GM12801 (cell line): Measurements from ENCODE around the gene TSPAN5.

ENCODE experiments used
- CTCF ChIP-seq: IDR thresholded peaks from one replicate; pipeline ENCODE4 v1.5.1; 2011; ENCODE audit warnings: control low read depth; ENCODE audit not compliant: insufficient read length; ENCODE audit errors: extremely low read depth

Gene TSPAN5

GRCh38 chr4:98524230-98524629 is 134.2 kb downstream of the TSPAN5 start:
- no peak for TF ChIP-seq CTCF

GRCh38 chr4:98522636-98523395 is 135.6 kb downstream of the TSPAN5 start:
- no peak for TF ChIP-seq CTCF

GRCh38 chr4:98522062-98522461 is 136.3 kb downstream of the TSPAN5 start:
- no peak for TF ChIP-seq CTCF

- TF ChIP-seq CTCF = no peak
Measured at GRCh38 chr4:98521486-98521885, 136.9 kb downstream of the TSPAN5 start.

GRCh38 chr4:98519268-98519977 is 139.0 kb downstream of the TSPAN5 start:
- no peak for TF ChIP-seq CTCF

- no peak for TF ChIP-seq CTCF
Measured at GRCh38 chr4:98518559-98519267, 139.7 kb downstream of the TSPAN5 start.
